WTC11 (cell line): Measurements from ENCODE around the gene ZNF415. TPM values are rescaled to one million over a fixed set of nuclear protein-coding genes. Genes with fewer than 3 reads are reported as not detected.
A peak's percentile ranks its signal among the peaks of the same experiment; 100 is the strongest.
"Not testable (repeated sequence)": the region's sequence is repeated elsewhere in the genome, so short reads cannot be mapped to it uniquely, and the experiment has no call there.

Experiments
- ATAC-seq: fragments of 200-7000 bp; cut with Tn5 transposase; 2 replicates; pipeline ENCODE4 v1.10.0; 2021; ENCODE audit warnings: mild to moderate bottlenecking, moderate library complexity
- CTCF ChIA-PET: fragments of 300-600 bp; sonication (Branson Sonifier 250); formaldehyde crosslinking; loops from one replicate; lab custom pipeline; 2021; ENCODE audit warnings: antibody characterized with exemption; lab: Charles Lee
- POLR2A ChIA-PET: fragments of 350-600 bp; sonication (Branson Sonifier 250); formaldehyde crosslinking; loops from one replicate; lab custom pipeline; 2021; ENCODE audit warnings: antibody characterized with exemption; lab: Charles Lee
- DNase-seq: peaks from one replicate; pipeline ENCODE4 v3.0.0; 2021; ENCODE audit warnings: low spot score
- H3K27ac Mint-ChIP-seq: 2 replicates; pipeline ENCODE4 v1.8.0; 2021; ENCODE audit warnings: mixed read lengths
- H3K27me3 Mint-ChIP-seq: 2 replicates; pipeline ENCODE4 v1.8.0; 2021; ENCODE audit warnings: low read depth, mild to moderate bottlenecking, moderate library complexity, mixed read lengths
- H3K36me3 Mint-ChIP-seq: 2 replicates; pipeline ENCODE4 v1.8.0; 2021; ENCODE audit warnings: mixed read lengths
- H3K4me1 Mint-ChIP-seq: 2 replicates; pipeline ENCODE4 v1.8.0; 2022; ENCODE audit warnings: mixed read lengths
- H3K4me3 Mint-ChIP-seq: 2 replicates; pipeline ENCODE4 v1.8.0; 2021; ENCODE audit warnings: mild to moderate bottlenecking, moderate library complexity, mixed read lengths
- H3K9me3 Mint-ChIP-seq: 2 replicates; pipeline ENCODE4 v1.8.0; 2021; ENCODE audit warnings: mixed read lengths
- CREM ChIP-seq: sonication (generic); formaldehyde crosslinking; IDR thresholded peaks from 2 replicates; pipeline ENCODE4 v1.8.1; 2022; ENCODE audit warnings: mild to moderate bottlenecking, missing genetic modification reagents, moderate library complexity
- E2F1 ChIP-seq: sonication (generic); formaldehyde crosslinking; IDR thresholded peaks from 2 replicates; pipeline ENCODE4 v1.8.0; 2022; ENCODE audit warnings: mild to moderate bottlenecking, missing genetic modification reagents
- ELF4 ChIP-seq: sonication (generic); formaldehyde crosslinking; IDR thresholded peaks from 2 replicates; pipeline ENCODE4 v1.8.1; 2022; ENCODE audit warnings: low read depth, mild to moderate bottlenecking, moderate library complexity, missing genetic modification reagents
- ETV6 ChIP-seq: sonication (generic); formaldehyde crosslinking; IDR thresholded peaks from 2 replicates; pipeline ENCODE4 v1.8.1; 2022; ENCODE audit warnings: mild to moderate bottlenecking, missing genetic modification reagents
- FOXJ3 ChIP-seq: sonication (generic); formaldehyde crosslinking; IDR thresholded peaks from 2 replicates; pipeline ENCODE4 v1.9.0; 2021; ENCODE audit warnings: missing genetic modification reagents, mild to moderate bottlenecking, borderline replicate concordance
- GABPB1 ChIP-seq: sonication (generic); formaldehyde crosslinking; IDR thresholded peaks from 2 replicates; pipeline ENCODE4 v1.8.1; 2023; ENCODE audit warnings: mild to moderate bottlenecking, missing genetic modification reagents
- MXD4 ChIP-seq: fragments of 250-450 bp; sonication (Bioruptor Pico); IDR thresholded peaks from 2 replicates; pipeline ENCODE4 v1.8.0; 2021; ENCODE audit warnings: mild to moderate bottlenecking, moderate library complexity, borderline replicate concordance
- RELA ChIP-seq: sonication (generic); formaldehyde crosslinking; IDR thresholded peaks from 2 replicates; pipeline ENCODE4 v1.8.1; 2022; ENCODE audit warnings: missing genetic modification reagents, mild to moderate bottlenecking, borderline replicate concordance
- TP53 ChIP-seq: sonication (generic); formaldehyde crosslinking; IDR thresholded peaks from 2 replicates; pipeline ENCODE4 v1.8.1; 2023; ENCODE audit warnings: mild to moderate bottlenecking, missing genetic modification reagents
- USF2 ChIP-seq: sonication (generic); formaldehyde crosslinking; IDR thresholded peaks from 2 replicates; pipeline ENCODE4 v1.8.1; 2023; ENCODE audit warnings: mild to moderate bottlenecking, missing genetic modification reagents, moderate library complexity
- ZNF121 ChIP-seq: sonication (generic); formaldehyde crosslinking; IDR thresholded peaks from 2 replicates; pipeline ENCODE4 v1.8.0; 2023; ENCODE audit warnings: missing genetic modification reagents
- total RNA-seq: library from RNA; stranded (reverse); gene quantifications from 3 replicates; pipeline ENCODE4 v1.2.3, GENCODE V29; 2021
- TF ChIP-seq, protein P1 (sequence below): sonication (generic); formaldehyde crosslinking; IDR thresholded peaks from 2 replicates; pipeline ENCODE4 v1.8.1; 2023; ENCODE audit warnings: mild to moderate bottlenecking, moderate library complexity, missing genetic modification reagents

Gene ZNF415
- total RNA-seq, 1 experiment from 2014 or later = 11.2 TPM

DNA sequence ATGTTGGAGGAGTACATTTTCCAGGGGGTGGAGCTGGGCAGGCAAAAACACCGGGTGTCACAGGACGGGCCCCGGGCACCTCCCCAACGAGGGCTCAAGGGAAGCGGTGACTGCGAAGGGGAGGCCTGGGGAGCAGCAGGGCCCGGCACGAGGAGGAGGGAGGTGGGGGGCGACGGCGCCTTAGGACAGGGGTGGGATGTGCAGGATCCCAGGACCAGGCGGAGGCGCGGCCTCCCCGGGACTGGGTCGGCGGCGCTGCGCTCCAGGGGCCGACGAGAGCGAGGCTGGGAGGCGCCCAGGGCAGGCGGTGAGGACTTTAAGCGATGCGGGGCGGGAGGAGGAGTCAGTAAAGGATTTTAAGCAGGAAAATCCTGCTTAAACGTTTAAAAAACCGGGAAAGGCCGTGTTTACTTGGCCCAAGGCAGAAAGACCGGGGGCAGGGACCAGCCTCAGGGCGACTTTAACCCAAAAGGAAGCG lies 29.9 kb downstream of the ZNF415 start:
- Mint-ChIP-seq H3K4me1 (peaks cover 17% of the 10 kb centered on the region), H3K27ac (peak overlapping the region; percentile 21), H3K36me3 (peaks cover 8% of the 10 kb centered on the region; the same call in 1 of the 2 replicates), H3K9me3 (no peaks in the 10 kb centered on the region), H3K4me3 (peak overlapping the region; percentile 82), H3K27me3 (peaks cover 8% of the 10 kb centered on the region; the same call in 1 of the 2 replicates)
- no peak for TF ChIP-seq ZNF121 (CRISPR knock-in tag)
- no peak for TF ChIP-seq RELA (CRISPR knock-in tag)
- no peak for TF ChIP-seq USF2 (CRISPR knock-in tag)
- no peak for TF ChIP-seq CREM (CRISPR knock-in tag)
- TF ChIP-seq, protein P1, sequence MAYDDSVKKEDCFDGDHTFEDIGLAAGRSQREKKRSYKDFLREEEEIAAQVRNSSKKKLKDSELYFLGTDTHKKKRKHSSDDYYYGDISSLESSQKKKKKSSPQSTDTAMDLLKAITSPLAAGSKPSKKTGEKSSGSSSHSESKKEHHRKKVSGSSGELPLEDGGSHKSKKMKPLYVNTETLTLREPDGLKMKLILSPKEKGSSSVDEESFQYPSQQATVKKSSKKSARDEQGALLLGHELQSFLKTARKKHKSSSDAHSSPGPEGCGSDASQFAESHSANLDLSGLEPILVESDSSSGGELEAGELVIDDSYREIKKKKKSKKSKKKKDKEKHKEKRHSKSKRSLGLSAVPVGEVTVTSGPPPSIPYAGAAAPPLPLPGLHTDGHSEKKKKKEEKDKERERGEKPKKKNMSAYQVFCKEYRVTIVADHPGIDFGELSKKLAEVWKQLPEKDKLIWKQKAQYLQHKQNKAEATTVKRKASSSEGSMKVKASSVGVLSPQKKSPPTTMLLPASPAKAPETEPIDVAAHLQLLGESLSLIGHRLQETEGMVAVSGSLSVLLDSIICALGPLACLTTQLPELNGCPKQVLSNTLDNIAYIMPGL = peak; percentile 48
- ChIA-PET POLR2A (no interaction called here), CTCF (interaction anchor here (1.3 to 2.2 kb wide), 3 partner anchors 11 to 93 kb away, joined by 4 to 11 read pairs (median 5); no protein-coding TSS in a partner anchor)
- ATAC-seq (peak; percentile 12), DNase-seq (peak; percentile 27)

DNA sequence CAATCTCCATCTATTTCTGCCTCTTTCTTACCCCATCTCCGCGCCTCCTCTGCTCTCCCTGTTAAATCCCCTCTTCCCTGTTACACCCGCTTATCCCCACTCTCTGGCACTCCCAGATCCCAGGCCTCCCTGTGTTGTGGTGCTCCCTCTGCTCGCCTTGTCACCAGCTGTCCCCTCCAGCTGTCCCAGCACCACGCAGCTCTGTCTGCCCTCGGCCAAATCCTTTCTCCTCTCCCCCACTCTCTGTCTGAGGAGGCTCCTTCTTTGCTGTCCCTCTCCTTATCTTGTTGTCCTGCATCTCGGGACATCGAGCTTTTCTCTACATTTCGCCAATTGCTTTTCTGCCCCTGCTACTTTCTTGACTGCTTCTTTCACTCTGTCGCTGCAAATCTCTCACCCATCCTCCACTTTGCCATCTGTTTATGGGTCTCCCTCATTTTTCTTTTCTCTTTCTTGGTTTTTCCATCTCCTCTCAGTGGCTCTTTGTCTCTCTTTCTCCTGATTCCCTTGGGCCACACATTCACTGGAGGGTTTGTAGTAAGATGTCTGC lies 30.4 kb downstream of the ZNF415 start:
- H3K27ac Mint-ChIP-seq = peak overlapping the region; percentile 21
- H3K9me3 Mint-ChIP-seq = no peaks in the 10 kb centered on the region
- ATAC-seq = no peak
- H3K4me1 Mint-ChIP-seq = peaks cover 22% of the 10 kb centered on the region
- peaks cover 8% of the 10 kb centered on the region; the same call in 1 of the 2 replicates for H3K27me3 Mint-ChIP-seq
- no peak for DNase-seq
- ChIA-PET POLR2A (no interaction called here), CTCF (interaction anchor here (0.5 to 2.2 kb wide), 4 partner anchors 11 to 708 kb away, joined by 3 to 11 read pairs (median 4); no protein-coding TSS in a partner anchor)
- peaks cover 8% of the 10 kb centered on the region; the same call in 1 of the 2 replicates for H3K36me3 Mint-ChIP-seq
- TF ChIP-seq ELF4 (CRISPR knock-in tag) = no peak
- peak overlapping the region; percentile 82 for H3K4me3 Mint-ChIP-seq

DNA sequence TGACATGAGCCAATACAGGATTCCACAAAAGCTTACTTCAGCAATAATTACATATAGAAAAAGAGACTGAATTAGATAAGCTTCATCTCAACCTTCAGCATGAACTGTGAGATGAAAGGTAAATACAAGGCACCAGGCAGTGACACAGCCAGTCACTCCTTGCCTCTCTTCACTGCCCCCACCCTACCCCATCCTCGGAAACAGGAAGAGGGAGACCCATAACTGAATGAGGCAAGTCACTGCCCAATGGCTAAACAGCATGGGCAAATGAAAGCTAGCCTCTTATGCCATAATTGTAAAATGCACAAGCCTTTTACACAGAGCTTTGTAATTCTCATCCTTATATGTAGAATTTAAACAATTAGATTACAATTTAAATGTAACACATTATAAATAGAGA lies 31.2 kb downstream of the ZNF415 start:
- CTCF ChIA-PET = interaction anchor here (0.5 to 2.2 kb wide), 4 partner anchors 10 to 708 kb away, joined by 3 to 11 read pairs (median 4); no protein-coding TSS in a partner anchor
- H3K4me1 Mint-ChIP-seq = peaks cover 24% of the 10 kb centered on the region
- no peak overlapping the region for H3K27ac Mint-ChIP-seq
- no peak for ATAC-seq
- peaks cover 8% of the 10 kb centered on the region; the same call in 1 of the 2 replicates for H3K36me3 Mint-ChIP-seq
- no peaks in the 10 kb centered on the region for H3K9me3 Mint-ChIP-seq
- H3K4me3 Mint-ChIP-seq = peak overlapping the region; percentile 82
- peaks cover 8% of the 10 kb centered on the region; the same call in 1 of the 2 replicates for H3K27me3 Mint-ChIP-seq
- TF ChIP-seq E2F1 (CRISPR knock-in tag) (no peak), TP53 (no peak), GABPB1 (CRISPR knock-in tag) (no peak), FOXJ3 (CRISPR knock-in tag) (no peak), MXD4 (no peak), ETV6 (CRISPR knock-in tag) (no peak)
- TF ChIP-seq, all 79 proteins: peak for 0
- no peak for DNase-seq
- POLR2A ChIA-PET = no interaction called here

DNA sequence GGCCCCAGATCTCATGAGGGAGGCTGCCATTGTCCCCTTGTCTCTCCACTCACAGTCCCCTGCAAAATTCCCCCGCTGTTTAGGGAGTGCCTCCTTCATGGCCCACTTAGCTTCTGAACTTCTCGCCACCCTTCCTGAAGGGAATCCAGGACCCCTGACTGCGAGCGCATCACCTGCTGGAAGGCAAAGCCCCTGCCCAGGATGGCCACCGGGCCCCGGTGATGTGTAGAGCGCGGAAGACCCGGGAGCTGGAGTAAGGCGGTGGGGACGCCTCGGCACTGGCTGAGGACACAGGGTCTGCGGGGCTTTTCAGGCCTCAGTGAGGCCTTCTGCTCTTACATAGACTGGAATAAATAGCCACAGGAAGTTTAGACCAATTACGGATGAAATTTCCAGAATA lies 34.1 kb downstream of the ZNF415 start:
- H3K4me3 Mint-ChIP-seq, H3K9me3 Mint-ChIP-seq, CTCF ChIA-PET, H3K27ac Mint-ChIP-seq, POLR2A ChIA-PET, H3K36me3 Mint-ChIP-seq, DNase-seq, ATAC-seq, H3K27me3 Mint-ChIP-seq: not testable (repeated sequence)
- H3K4me1 Mint-ChIP-seq = peaks cover 45% of the 10 kb centered on the region

DNA sequence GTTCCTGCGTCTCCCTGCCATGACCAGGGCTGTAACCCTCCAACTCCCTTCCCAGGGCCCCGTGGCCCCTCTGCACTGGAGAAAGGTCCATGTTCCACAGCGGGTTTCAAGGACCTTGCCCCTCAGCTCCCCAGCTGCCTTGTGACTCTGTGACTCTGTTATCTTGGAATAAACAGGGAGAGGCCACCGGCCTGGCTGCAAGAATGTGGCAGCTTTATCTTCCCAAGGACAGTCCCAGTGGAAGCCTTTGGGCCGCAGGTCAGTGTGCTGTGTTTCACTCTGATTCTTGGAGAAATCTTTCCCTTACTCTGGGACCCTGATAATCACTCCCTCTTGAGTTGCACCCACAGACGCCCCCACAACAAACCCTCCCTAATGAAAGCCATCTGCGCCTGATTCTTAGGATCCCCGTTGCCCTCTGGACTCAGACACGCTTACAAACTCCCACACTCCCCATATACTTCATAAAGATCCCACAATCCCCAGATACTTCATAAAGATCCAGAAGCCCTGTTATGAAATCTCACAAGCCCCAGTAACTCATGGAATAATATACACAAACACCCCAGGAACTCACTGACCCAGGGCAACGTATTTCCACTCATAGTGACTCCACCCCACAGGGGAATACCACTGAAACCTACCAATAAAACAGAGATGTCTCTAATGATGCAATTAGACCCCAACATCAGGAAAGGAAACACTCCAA lies 35.6 kb downstream of the ZNF415 start:
- DNase-seq, ATAC-seq, H3K4me3 Mint-ChIP-seq, H3K9me3 Mint-ChIP-seq, POLR2A ChIA-PET, H3K27me3 Mint-ChIP-seq: not testable (repeated sequence)
- CTCF ChIA-PET = interaction anchor here (0.9 kb wide), 1 partner anchor 20 kb away, joined by 3 read pairs; no protein-coding TSS in a partner anchor
- peaks cover 45% of the 10 kb centered on the region for H3K4me1 Mint-ChIP-seq
- peaks cover 12% of the 10 kb centered on the region; the same call in 1 of the 2 replicates for H3K36me3 Mint-ChIP-seq
- peak overlapping the region; percentile 67 for H3K27ac Mint-ChIP-seq

- DNase-seq, H3K4me3 Mint-ChIP-seq, CTCF ChIA-PET, H3K27me3 Mint-ChIP-seq, H3K9me3 Mint-ChIP-seq, ATAC-seq: not testable (repeated sequence)
- H3K27ac Mint-ChIP-seq = peak overlapping the region; percentile 18; the same call in 1 of the 2 replicates
- POLR2A ChIA-PET = interaction anchor here (0.6 kb wide), 1 partner anchor 583 kb away, joined by 3 read pairs; no protein-coding TSS in a partner anchor
- peaks cover 43% of the 10 kb centered on the region for H3K4me1 Mint-ChIP-seq
- H3K36me3 Mint-ChIP-seq = peaks cover 12% of the 10 kb centered on the region; the same call in 1 of the 2 replicates
Observed at GRCh38 chr19:53096579-53096978, 36.1 kb downstream of the ZNF415 start.
